ENCODE data around the gene INPP5K.
A peak's percentile ranks its signal among the peaks of the same experiment; 100 is the strongest.
"Not testable (repeated sequence)": the region's sequence is repeated elsewhere in the genome, so short reads cannot be mapped to it uniquely, and the experiment has no call there.

INPP5K gene

DNA sequence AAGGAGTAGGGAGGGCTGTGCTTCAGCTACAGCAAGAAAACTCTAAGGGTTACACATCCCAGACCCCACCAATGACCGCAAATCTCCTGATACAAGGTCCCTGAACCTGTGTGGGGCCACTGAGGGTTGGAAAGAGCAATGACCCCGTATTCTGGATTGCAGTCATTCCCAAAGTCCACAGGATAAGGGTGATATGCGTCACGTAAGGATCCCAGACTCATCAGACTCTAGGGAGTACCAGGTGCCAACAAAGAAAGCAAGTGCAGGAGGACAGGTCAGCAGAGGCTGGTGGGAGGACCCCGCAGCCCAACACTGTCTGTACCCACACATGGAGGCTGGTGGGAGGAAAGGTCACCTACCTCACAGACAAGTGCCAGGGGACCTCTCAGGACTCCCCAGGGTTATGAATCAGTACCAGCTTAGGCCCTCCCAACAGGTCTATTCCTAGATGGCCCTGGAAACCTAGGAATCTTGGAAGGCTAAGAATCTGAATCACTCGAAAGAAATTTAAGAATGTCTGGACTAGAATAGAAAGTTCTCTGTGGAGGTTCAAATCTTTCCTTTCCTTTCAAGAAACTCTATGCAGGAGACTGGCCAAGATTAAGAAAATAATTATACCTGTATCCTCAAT lies 30.0 kb upstream of the INPP5K start:
- DNase-seq: no peak

DNA sequence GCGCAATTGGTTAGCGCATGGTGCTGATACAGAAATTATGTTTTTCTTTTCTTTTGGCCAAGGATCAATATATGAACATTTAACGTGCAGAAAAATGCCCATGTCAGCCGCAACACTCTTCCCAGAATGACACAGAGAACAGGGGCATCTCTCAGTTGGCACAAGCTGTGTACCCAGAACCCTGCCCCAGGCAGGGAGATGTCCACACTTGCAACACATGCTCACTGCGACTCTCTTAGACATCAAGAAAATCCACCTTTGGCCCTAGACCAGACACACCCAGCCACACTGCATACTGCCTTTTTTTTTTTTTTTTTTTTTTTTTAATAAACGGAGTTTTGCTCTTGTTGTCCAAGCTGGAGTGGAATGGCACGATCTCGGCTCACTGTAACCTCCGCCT lies 29.2 kb upstream of the INPP5K start:
- DNase-seq: no peak

GRCh38 chr17:1542316-1542715 lies 25.9 kb upstream of the INPP5K start:
- DNase-seq: no peak

GRCh38 chr17:1541367-1541904 lies 25.0 kb upstream of the INPP5K start:
- DNase-seq: no peak

DNA sequence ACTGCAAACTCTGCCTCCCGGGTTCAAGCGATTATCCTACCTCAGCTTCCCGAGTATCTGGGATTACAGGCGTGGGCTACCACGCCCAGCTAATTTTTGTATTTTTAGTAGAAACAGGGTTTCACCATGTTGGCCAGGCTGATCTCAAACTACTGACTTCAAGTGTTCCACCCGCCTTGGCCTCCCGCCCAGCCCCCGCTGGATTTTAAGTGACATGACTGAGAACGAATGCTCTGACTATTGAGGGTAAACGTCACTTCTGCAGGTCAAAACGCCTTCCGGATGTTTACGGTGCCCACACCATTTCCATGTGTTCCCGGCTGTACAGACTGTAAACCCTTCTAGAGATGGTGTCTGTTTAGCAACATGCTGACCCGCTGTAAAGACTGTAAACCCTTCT lies 23.4 kb upstream of the INPP5K start:
- DNase-seq: no peak

DNA sequence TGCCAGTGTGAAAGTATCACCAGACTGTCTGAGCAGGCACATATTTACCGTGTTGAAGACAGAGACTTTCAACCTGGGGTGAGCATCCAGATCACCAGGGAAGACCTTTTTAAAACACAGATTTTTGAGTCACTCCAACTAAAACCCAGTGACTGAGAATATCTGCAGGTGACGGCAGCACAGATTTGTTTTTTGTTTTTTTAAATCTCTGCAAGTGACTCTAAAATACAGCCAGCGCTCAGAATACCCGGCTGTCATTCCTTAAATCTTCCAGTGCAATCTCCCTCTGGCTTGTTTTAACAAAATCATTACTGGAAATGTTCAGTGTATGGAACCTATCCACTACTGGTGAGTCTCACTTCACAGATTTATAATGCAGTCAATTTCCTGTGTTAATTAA lies 19.3 kb upstream of the INPP5K start:
- no peak for DNase-seq

DNA sequence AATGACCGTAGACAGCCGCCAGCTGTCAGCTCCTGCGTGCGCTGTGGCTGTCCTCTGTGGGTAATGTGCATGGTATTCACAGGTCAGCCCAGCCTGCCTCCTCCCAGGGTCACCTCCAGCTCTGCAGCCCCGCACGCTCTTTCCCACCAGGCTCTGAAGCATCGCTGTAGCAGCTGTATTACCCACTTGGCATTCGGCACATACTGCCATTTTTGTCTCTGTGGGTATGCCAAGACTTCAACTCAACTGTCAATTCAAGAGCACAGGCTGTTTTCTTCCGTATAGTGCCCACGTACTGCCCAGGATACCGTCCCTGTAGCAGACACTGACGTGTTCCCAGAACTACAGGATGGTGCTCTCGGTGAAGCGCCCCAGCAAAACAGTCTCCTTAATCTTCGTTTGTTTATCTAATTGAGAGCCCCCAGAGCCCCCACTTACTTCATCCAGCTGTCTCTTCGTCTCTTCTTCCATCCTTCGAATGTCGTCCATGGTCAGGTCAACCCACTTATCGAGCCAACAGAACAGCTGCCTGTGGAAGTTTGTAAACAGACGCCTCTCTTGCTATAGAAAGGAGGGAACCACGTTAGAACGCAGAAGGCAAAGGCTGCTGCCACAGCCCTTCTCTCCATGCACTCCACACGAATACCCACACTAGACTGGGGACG lies 17.4 kb upstream of the INPP5K start:
- DNase-seq: no peak

DNA sequence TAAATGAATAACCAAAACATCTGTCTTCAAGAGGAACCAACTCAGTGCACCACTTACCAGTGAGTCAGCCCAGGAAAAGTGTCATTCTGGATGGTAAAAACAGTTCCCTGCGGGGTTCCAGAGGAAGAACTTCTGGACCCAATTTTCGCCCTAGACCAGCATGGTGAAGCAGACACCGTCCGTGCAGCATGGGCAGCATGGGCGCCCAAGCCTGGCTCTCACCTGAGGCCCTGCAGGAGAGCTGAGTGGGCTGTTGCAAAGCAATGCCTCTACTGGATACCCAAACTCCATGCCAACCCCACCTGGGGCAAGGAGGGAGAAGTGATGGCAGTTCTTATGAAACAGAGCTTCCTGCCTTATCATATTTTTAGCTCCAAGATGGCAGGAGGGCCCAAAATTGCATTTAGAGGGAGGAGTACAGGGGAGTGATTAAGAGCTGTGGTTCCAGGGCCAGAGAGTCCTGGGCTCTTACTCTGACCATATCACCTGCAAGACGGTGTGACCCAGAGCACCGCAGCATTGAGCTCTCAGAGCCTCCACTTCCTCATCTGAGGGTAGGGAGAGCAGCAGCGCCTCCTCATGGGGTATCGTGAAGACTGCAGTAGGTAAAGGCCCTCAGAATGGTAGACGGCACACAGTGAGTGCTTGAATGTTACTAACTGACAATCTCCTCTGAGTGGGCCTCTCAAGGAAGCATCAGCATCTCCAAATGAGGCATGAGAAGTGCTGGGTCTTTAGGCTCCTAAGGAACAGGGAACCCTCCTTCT lies 16.6 kb upstream of the INPP5K start:
- no peak for DNase-seq

- DNase-seq: no peak
These were observed 13.5 kb upstream of the INPP5K start for GRCh38 chr17:1529863-1530262.

DNA sequence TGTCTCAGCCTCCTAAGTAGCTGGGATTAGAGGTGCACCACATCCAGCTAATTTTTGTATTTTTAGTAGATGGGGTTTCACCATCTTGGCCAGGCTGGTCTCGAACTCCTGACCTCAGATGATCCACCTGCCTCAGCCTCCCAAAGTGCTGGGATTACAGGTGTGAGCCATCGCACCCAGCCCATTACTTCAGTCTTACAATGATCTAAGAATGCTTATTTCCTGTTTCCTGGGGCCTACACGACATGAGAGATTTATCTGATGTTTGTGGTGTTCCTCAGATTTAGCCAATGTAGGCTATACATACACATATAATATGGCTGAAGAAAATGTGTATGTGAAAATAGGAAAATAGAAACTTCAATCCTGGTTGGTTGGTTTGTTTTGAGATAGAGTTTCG lies 10.5 kb upstream of the INPP5K start:
- DNase-seq: not testable (repeated sequence)

GRCh38 chr17:1522626-1523025 lies 6.2 kb upstream of the INPP5K start:
- DNase-seq: no peak

DNA sequence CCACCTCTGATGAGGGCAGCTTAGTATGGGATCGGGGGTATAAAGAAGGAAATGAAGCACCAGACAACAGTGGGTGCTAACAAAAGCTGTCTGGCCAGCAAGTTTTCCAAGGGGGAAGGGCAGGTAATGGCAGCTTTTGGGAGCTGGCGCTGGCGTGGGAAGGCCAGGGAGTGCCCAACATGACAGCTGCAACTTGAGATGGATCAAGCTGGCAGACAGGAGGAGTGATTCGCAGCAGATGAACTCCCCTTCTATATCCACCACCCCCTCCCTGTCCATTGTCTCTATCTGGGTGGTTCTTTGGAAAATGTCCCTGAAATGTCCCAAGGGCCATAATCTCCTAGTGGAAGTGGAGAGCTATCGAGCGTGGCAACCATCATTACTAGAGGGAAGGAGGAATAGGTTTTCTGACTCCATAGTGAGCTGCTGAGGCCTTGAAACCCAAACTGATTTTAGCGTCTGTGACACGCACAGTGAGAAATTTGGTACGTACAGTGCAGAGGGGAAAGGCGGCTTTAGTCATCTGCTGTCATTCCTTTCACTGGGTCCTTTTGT lies 4.8 kb upstream of the INPP5K start:
- DNase-seq: no peak

- no peak for DNase-seq
These were observed 3.3 kb upstream of the INPP5K start for GRCh38 chr17:1519678-1520077.

GRCh38 chr17:1518410-1518809 lies 2.0 kb upstream of the INPP5K start:
- no peak for DNase-seq

DNA sequence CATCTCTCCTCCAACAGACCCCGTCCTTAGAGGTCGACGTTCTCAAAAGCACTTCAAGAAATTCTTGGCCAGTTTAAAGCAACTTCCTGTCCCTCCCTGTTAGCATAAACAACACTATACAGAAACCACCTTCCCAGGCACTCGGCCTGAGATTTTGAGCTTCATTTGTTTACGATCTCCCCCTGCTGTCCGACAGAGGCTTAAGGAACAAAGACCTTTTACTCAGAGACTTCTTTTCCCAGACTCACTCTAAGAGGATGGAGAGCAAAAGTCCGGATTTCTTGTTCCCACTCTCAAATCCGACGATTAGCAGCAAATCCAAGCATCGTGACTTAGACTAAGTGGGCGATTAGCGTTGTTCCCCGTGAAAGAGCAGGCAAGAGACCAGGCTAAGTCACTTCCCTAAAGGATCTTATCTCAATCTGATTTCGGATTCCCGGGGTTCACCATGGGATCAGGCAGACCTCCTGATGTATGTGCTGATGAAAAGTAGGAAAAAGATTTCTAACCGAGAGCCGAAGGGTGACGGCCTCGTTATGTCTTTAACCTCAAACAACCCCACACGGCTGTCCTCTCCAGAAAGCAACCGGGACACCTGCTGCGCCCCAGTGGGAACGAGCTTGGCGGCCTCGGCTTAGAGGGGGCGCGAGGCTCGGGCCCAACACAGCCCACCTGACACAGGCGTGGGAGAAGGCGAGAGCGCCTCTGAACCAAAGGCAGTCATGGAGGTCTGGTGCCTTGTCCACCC lies 598 bp downstream of the INPP5K start:
- peak; percentile 85 for DNase-seq

DNA sequence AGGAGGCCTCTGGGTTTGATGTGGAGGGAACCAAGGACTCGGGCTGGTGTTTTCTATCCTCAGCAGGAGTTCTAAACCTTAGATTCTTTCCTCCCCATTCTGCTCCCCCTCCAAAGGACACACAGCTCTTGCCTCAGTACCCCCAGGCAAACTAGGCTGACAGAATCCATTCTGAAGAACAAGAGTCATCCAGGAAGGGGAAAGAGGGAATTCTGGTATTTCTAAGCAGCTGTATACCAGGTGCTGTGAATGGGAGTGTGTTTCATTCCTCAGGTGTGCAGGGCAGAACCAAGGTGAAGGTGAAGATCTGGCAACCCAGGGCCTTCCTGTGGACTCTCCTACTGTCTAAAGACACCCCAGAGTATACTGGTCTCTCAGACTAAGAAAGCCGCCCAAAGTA lies 4.1 kb downstream of the INPP5K start:
- DNase-seq: no peak

DNA sequence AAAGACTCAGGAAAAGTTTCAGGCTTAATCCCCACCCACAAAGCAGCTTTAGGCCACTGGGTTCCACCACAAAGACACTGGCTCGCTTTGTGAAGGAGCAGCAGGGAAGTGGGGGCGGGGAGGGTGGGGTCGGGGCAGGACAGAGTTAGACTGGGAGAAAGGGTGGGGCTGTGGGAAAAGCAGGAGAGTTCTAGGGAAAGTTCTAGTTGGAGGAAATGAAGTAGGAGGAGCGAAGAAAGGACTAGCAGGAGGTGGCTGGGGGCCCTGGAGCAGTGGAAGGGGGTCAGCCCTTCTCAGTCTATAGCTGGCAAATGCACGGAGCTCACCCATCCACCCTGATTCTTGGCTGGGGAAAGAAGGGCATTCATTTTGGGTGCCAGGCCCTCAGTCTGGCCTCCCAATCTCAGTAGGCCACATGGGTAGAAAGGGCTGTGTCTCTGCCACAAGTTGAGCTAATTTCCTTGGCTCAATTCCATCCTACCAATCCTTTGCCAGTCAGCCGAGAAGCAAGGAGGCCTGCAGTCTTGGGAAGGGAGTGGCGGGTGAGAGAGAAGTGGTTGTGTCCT lies 4.6 kb downstream of the INPP5K start:
- DNase-seq: no peak

- no peak for DNase-seq
These were observed 5.1 kb downstream of the INPP5K start for GRCh38 chr17:1511290-1511689.

- no peak for DNase-seq
These were observed 7.0 kb downstream of the INPP5K start for GRCh38 chr17:1509290-1509881.

- DNase-seq: not testable (repeated sequence)
These were observed 7.7 kb downstream of the INPP5K start for GRCh38 chr17:1508709-1509108.

DNA sequence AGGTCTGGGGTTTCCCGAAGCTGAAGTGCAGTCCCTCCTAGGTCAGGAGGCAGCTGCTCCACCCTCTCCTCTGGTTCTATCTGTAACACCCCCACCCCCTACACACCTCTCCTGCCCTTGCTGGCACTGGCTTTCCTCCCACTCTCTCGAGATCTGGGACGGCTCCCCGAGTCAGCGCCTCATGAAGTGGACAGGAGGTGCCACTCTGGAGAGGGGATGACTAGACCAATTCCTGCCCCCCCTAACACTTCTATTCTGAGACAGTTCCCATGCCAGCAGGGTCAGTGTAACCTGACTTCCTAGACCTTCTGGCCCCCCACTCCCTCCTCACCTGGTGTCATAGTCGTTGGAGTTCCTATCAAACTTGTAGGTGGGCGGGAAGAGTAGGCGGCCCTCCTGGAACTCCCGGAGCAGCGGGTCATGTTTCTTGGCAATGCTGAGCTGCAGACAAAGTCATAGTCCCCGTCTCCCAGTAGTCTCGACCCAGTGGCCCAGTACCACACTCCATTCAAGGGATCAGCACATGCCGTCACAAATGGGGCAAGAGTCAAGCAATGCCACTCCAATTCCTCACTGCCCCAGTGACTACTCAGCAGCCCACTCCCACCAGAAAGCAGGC lies 9.7 kb downstream of the INPP5K start:
- DNase-seq: no peak

DNA sequence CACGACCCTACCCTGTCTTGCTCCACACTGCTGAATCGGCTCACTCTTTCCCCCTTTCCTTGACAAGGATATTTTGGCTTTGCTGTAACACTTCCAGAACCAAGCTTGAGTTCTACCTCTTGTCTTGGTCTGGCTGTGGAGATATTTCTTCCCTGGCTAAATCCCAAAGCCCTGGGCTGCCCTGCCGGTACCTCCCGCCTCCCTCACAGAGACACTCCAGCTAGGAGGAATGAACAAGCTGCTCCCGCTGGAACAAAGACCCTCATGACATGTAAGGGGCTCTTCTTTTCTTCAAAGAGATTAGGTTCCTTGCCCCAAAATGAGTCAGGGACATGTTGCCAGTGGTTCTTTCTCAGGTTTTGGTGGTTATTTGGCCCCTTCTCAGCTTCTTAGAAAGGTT lies 10.8 kb downstream of the INPP5K start:
- DNase-seq: no peak

Measured in HCEC 1CT (cell line).